GM12892 (cell line): ENCODE measurements around the gene MOXD1.

Source experiments
- POLR2A ChIP-seq: IDR thresholded peaks from 2 replicates; pipeline ENCODE4 v1.6.1; 2011; ENCODE audit warnings: low read depth, low read length, control low read depth
- POLR2AphosphoS5 ChIP-seq: IDR thresholded peaks from 2 replicates; pipeline ENCODE4 v1.6.1; 2011; ENCODE audit warnings: low read depth, low read length, control low read depth

DNA sequence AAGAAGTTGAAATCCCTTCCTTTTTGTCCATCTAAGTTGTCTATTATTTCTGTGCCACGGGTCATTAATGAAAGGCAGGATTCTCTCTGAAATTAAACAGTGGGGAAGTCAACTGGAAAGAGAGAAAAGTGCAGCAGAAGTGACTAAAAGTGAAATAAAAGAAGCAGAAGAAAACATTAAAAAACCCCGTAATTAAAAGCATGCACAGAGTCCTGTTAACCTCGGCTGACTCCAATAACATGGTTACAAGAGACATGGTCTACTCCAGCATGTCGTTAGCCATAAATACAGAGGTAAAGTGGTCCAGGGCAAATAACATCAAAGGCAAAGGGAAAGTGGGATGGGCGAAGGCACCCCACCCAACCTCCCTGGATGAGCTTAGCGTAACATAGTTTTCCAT is 13.0 kb upstream of the MOXD1 start:
- TF ChIP-seq POLR2A (no peak), POLR2AphosphoS5 (no peak)
